Mucosa of descending colon (tissue), 3 donors: ENCODE data around the gene HOXA4. TPM values are rescaled to one million over a fixed set of nuclear protein-coding genes. Genes with fewer than 3 reads are reported as not detected.

Experiments
- ATAC-seq: fragments of 200-7000 bp; cut with Tn5 transposase; one replicate; pipeline ENCODE4 v1.9.1; 2020; ENCODE audit warnings: mild to moderate bottlenecking, moderate library complexity
- DNase-seq, 3 donors: peaks; one replicate each; pipeline ENCODE4 v3.0.0-alpha.2; 2020
- H3K36me3 ChIP-seq: fragments of 200-600 bp; one replicate; pipeline ENCODE4 v1.8.0; 2021; ENCODE audit warnings: low read depth, mild to moderate bottlenecking
- H3K4me1 ChIP-seq: fragments of 200-600 bp; one replicate; pipeline ENCODE4 v1.8.0; 2021; ENCODE audit warnings: low read depth, mild to moderate bottlenecking
- H3K4me3 ChIP-seq: fragments of 200-600 bp; one replicate; pipeline ENCODE4 v1.8.0; 2021; ENCODE audit warnings: mild to moderate bottlenecking
- H3K9me3 ChIP-seq: fragments of 200-600 bp; one replicate; pipeline ENCODE4 v1.8.0; 2021; ENCODE audit warnings: mild to moderate bottlenecking
- CTCF ChIP-seq: fragments of 200-600 bp; IDR thresholded peaks from one replicate; pipeline ENCODE4 v1.8.0; 2022; ENCODE audit warnings: antibody characterized with exemption, mild to moderate bottlenecking
- intact Hi-C, 2 donors: fragments of 100-400 bp; cut with DNase I in 1 of 2; cut with micrococcal nuclease in 1 of 2; formaldehyde crosslinking; loops; one replicate each; pipeline versions ENCODE4 v1.11.0 to v1.11.1; 2022; cut with DNase I, micrococcal nuclease
- total RNA-seq, 3 donors: library from RNA; stranded (reverse); fragmentation: NEBNext Ultra II Directional in 2 of 3; extraction: Animal tissue kit (Norgen Biotek cat#: 25700) in 2 of 3; gene quantifications; one replicate each; pipeline versions ENCODE4 v1.2.1 to v1.2.4, GENCODE V29; 2021 to 2023
- donor health status: DM: no; HTN: no; CAD: no; lungs with moderate emphysema.
- donor health status: DM: no; HTN: no; CAD: no.
- donor health status: DM: no; HTN: yes; CAD: no.

HOXA4 gene
- total RNA-seq, 3 donors from 2014 or later, result 5.9 to 9.5 (median 8.3) TPM

- peak in 2 of 3 donors; percentile 63 to 70 for DNase-seq
- Histone ChIP-seq H3K36me3 (no peaks in the 10 kb centered on the region), H3K4me3 (no peak overlapping the region), H3K9me3 (no peaks in the 10 kb centered on the region), H3K4me1 (peaks cover 11% of the 10 kb centered on the region)
- no peak for ATAC-seq
- intact Hi-C loops, result no loop called here
- no peak for TF ChIP-seq CTCF
These were observed 40.7 kb upstream of the HOXA4 start for GRCh38 chr7:27171325-27171636.

GRCh38 chr7:27170426-27171324 lies 40.1 kb upstream of the HOXA4 start:
- Histone ChIP-seq H3K4me3 (peak overlapping the region; percentile 11), H3K9me3 (no peaks in the 10 kb centered on the region), H3K36me3 (no peaks in the 10 kb centered on the region), H3K4me1 (peaks cover 11% of the 10 kb centered on the region)
- intact Hi-C loops, result no loop called here
- TF ChIP-seq CTCF, result no peak
- DNase-seq (no peak), ATAC-seq (no peak)

GRCh38 chr7:27169658-27170425 lies 39.3 kb upstream of the HOXA4 start:
- no peaks in the 10 kb centered on the region for H3K9me3 ChIP-seq
- peak; percentile 2 for ATAC-seq
- intact Hi-C loops, result loop anchor here (5.0 to 10.0 kb wide), 2 partner anchors 1305 to 1313 kb away; no protein-coding TSS in a partner anchor
- H3K4me3 ChIP-seq, result peak overlapping the region; percentile 23
- peaks cover 11% of the 10 kb centered on the region for H3K4me1 ChIP-seq
- H3K36me3 ChIP-seq, result no peaks in the 10 kb centered on the region
- TF ChIP-seq CTCF, result no peak
- peak in 2 of 3 donors; percentile 55 to 71 for DNase-seq

DNA sequence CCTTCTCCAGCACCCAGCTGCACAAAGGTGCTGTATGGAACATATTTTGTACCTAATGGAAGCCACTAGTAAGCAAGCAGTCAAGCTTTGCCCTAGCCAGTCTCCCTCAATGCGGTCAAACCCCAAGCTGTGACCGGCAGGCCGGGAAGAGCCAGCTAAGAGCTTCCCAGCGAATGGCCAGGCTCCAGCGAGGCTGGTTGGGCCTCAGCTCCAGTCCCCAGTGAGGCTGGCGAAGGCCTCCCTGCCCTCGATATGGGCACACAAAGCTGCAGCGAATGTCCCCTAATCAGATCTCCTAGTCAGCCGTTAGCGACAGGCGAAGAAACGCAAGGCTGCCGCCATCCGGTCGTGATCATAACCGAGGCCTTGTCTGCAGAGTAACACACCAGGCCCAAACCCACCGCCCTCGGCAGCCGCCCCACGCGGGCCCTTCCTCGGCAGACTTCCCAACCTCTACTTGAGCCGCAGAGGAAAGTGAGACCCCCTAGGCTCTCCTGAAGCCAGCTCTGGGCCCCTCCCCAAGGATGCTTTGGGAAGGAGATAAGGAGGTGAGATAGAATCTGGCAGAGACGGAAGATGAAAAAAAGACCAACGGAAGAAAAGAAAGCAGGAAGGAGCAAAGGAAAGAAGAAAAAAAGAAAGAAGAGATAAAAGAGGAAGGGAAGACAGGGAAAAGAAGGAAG lies 37.8 kb upstream of the HOXA4 start:
- intact Hi-C loops, result loop anchor here (5.0 to 10.0 kb wide), 2 partner anchors 1304 to 1311 kb away; no protein-coding TSS in a partner anchor
- H3K4me1 ChIP-seq, result peaks cover 11% of the 10 kb centered on the region
- DNase-seq, result peak; percentile 74 to 82 (median 81)
- peak; percentile 26 for ATAC-seq
- no peak for TF ChIP-seq CTCF
- no peaks in the 10 kb centered on the region for H3K36me3 ChIP-seq
- peak overlapping the region; percentile 14 for H3K4me3 ChIP-seq
- no peaks in the 10 kb centered on the region for H3K9me3 ChIP-seq

DNA sequence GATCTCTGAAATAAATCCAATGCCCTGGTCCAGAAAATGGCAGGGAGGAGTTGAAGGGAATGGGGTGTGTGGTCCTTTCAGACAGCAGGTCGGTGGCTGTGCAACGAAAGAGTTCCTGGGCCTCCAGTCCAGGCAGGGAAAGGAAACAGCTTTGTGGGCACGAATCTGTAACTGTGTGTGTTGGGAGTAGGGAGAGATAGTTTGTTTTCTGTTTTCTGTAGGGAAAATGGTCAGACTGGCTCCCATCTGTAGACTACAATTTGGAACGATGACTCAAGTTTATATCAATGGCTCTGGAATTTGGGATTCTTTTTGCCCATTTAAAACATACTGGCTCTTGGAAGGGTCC lies 37.3 kb upstream of the HOXA4 start:
- no peak for TF ChIP-seq CTCF
- no peaks in the 10 kb centered on the region for H3K9me3 ChIP-seq
- intact Hi-C loops, result loop anchor here (5.0 to 10.0 kb wide), 2 partner anchors 1303 to 1311 kb away; no protein-coding TSS in a partner anchor
- no peaks in the 10 kb centered on the region for H3K36me3 ChIP-seq
- H3K4me1 ChIP-seq, result peaks cover 13% of the 10 kb centered on the region
- no peak overlapping the region for H3K4me3 ChIP-seq
- ATAC-seq (no peak), DNase-seq (peak in 1 of 3 donors; percentile 22)
